Prostate gland (tissue), 2 donors: Measurements from ENCODE around the gene BCL7B. TPM values are rescaled to one million over a fixed set of nuclear protein-coding genes. Genes with fewer than 3 reads are reported as not detected.
A peak's percentile ranks its signal among the peaks of the same experiment; 100 is the strongest.

ENCODE experiments used
- DNase-seq: peaks from one replicate; pipeline ENCODE4 v3.0.0-alpha.2; 2019; ENCODE audit warnings: low spot score
- H3K27ac ChIP-seq, 2 donors: fragments of 200-600 bp; sonication (generic); 2 replicates each; pipeline ENCODE4 v1.5.1; 2017 to 2019
- H3K27me3 ChIP-seq: fragments of 200-600 bp; sonication (generic); replicated peaks from 2 replicates; pipeline ENCODE4 v1.5.1; 2019; ENCODE audit not compliant: insufficient read depth
- H3K36me3 ChIP-seq, 2 donors: fragments of 200-600 bp; sonication (generic); 1 replicate in 1 of 2; 2 replicates in 1 of 2; pipeline versions ENCODE4 v1.5.1 to v1.8.1; 2017 to 2019
- H3K4me1 ChIP-seq: fragments of 200-600 bp; sonication (generic); replicated peaks from 2 replicates; pipeline ENCODE4 v1.5.1; 2019
- H3K4me3 ChIP-seq, 2 donors: fragments of 200-600 bp; sonication (generic); 2 replicates each; pipeline ENCODE4 v1.5.1; 2017 to 2019
- H3K9me3 ChIP-seq: fragments of 200-600 bp; sonication (generic); 2 replicates; pipeline ENCODE4 v1.5.1; 2017
- POLR2A ChIP-seq: fragments of 450-650 bp; IDR thresholded peaks from one replicate; pipeline ENCODE4 v1.6.1; 2016; ENCODE audit warnings: antibody characterized with exemption, mild to moderate bottlenecking
- POLR2AphosphoS5 ChIP-seq: sonication (generic); formaldehyde crosslinking; IDR thresholded peaks from one replicate; pipeline ENCODE4 v1.6.1; 2017; ENCODE audit warnings: antibody characterized with exemption
- WGBS: methylation state at CpG from one replicate; pipeline ENCODE4 v1.1.5; 2018; 5-methylcytosine and 5-hydroxymethylcytosine counted together
- intact Hi-C: fragments of 100-400 bp; cut with DNase I; formaldehyde crosslinking; loops from one replicate; pipeline ENCODE4 v1.14.2; 2022
- total RNA-seq, 2 donors: library from RNA; depleted of rRNA; stranded (reverse); fragments of >200 nt; gene quantifications; one replicate each; pipeline ENCODE4 v1.1.0, GENCODE V29; 2016
- TF ChIP-seq, protein P1 (sequence below), 4 experiments: fragments of 200-600 bp in 2 of 4; fragments of 450-650 bp in 2 of 4; sonication (generic) in 2 of 4; IDR thresholded peaks; 1 replicate in 3 of 4; 2 replicates in 1 of 4; pipeline ENCODE4 v1.5.1; 2016 to 2019; ENCODE audit warnings: antibody characterized with exemption in 4 of 4, mild to moderate bottlenecking in 2 of 4, moderate library complexity in 2 of 4

The BCL7B gene
- total RNA-seq, 2 donors from 2014 or later = 78.7 to 105 TPM

- peak within 1 kb of the TSS; percentile 58 to 83 for H3K4me3 ChIP-seq
- no peaks in the 10 kb centered on the region for H3K27me3 ChIP-seq
- peak within 1 kb of the TSS; percentile 82 to 86 for H3K27ac ChIP-seq
- WGBS = under 1% methylated on average over 22 of the region's 75 CpGs
- peak; percentile 71 for TF ChIP-seq POLR2AphosphoS5
- TF ChIP-seq, protein P1, sequence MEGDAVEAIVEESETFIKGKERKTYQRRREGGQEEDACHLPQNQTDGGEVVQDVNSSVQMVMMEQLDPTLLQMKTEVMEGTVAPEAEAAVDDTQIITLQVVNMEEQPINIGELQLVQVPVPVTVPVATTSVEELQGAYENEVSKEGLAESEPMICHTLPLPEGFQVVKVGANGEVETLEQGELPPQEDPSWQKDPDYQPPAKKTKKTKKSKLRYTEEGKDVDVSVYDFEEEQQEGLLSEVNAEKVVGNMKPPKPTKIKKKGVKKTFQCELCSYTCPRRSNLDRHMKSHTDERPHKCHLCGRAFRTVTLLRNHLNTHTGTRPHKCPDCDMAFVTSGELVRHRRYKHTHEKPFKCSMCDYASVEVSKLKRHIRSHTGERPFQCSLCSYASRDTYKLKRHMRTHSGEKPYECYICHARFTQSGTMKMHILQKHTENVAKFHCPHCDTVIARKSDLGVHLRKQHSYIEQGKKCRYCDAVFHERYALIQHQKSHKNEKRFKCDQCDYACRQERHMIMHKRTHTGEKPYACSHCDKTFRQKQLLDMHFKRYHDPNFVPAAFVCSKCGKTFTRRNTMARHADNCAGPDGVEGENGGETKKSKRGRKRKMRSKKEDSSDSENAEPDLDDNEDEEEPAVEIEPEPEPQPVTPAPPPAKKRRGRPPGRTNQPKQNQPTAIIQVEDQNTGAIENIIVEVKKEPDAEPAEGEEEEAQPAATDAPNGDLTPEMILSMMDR (IDR thresholded peaks at IDR 0.05) = peak in 2 of 4 experiments; percentile 8 to 15
- peak; percentile 92 for TF ChIP-seq POLR2A
- H3K36me3 ChIP-seq = peaks cover 0 to 8% of the 10 kb centered on the region in 2 donors
- no peaks in the 10 kb centered on the region for H3K9me3 ChIP-seq
- no peaks in the 10 kb centered on the region for H3K4me1 ChIP-seq
- DNase-seq = peak; percentile 99
- intact Hi-C loops = loop anchor here (2.0 to 5.0 kb wide), 2 partner anchors 22 to 56 kb away; partner anchors contain the start of genes BAZ1B and BCL7B
These were observed 21.0 kb upstream of the BCL7B start, which contains the start of gene TBL2 for GRCh38 chr7:73578342-73579128. Gene TBL2, minus strand, starts transcription at chr7:73578579. Its CDS starts 30 bp downstream, at chr7:73578549.

GRCh38 chr7:73577627-73578341, 20.3 kb upstream of the BCL7B start:
- H3K9me3 ChIP-seq = no peaks in the 10 kb centered on the region
- H3K27me3 ChIP-seq = no peaks in the 10 kb centered on the region
- H3K27ac ChIP-seq = peak overlapping the region; percentile 82 to 86
- intact Hi-C loops = loop anchor here (2.0 to 5.0 kb wide), 2 partner anchors 21 to 55 kb away; partner anchors contain the start of genes BAZ1B and BCL7B
- peaks cover 7 to 12% of the 10 kb centered on the region in 2 donors for H3K36me3 ChIP-seq
- H3K4me3 ChIP-seq = peak overlapping the region; percentile 58 to 83
- TF ChIP-seq, protein P1 (IDR thresholded peaks at IDR 0.05) = no peak
- TF ChIP-seq POLR2A (no peak), POLR2AphosphoS5 (no peak)
- WGBS = 17% methylated on average over 23 of the region's 32 CpGs
- H3K4me1 ChIP-seq = no peaks in the 10 kb centered on the region
- no peak for DNase-seq

- Histone ChIP-seq H3K4me3 (no peak overlapping the region), H3K27ac (no peak overlapping the region), H3K4me1 (no peaks in the 10 kb centered on the region), H3K9me3 (no peaks in the 10 kb centered on the region), H3K27me3 (no peaks in the 10 kb centered on the region), H3K36me3 (peaks cover 17 to 24% of the 10 kb centered on the region in 2 donors)
- intact Hi-C loops = no loop called here
- WGBS = 91% methylated on average over 9 of the region's 11 CpGs
- no peak for TF ChIP-seq POLR2AphosphoS5
- no peak for TF ChIP-seq POLR2A
- TF ChIP-seq, protein P1 (IDR thresholded peaks at IDR 0.05) = no peak
- DNase-seq = no peak
These were observed 16.3 kb upstream of the BCL7B start for GRCh38 chr7:73573791-73574190.

GRCh38 chr7:73573276-73573675, 15.8 kb upstream of the BCL7B start:
- Histone ChIP-seq H3K4me3 (no peak overlapping the region), H3K9me3 (no peaks in the 10 kb centered on the region), H3K27me3 (no peaks in the 10 kb centered on the region), H3K27ac (no peak overlapping the region), H3K36me3 (peaks cover 17 to 24% of the 10 kb centered on the region in 2 donors), H3K4me1 (no peaks in the 10 kb centered on the region)
- intact Hi-C loops = no loop called here
- WGBS = 95% methylated on average over 9 of the region's 9 CpGs
- TF ChIP-seq, protein P1 (IDR thresholded peaks at IDR 0.05) = no peak
- TF ChIP-seq POLR2A = no peak
- TF ChIP-seq POLR2AphosphoS5 = no peak
- DNase-seq = no peak
